ENCODE data around the gene CEP152.

CEP152 gene

DNA sequence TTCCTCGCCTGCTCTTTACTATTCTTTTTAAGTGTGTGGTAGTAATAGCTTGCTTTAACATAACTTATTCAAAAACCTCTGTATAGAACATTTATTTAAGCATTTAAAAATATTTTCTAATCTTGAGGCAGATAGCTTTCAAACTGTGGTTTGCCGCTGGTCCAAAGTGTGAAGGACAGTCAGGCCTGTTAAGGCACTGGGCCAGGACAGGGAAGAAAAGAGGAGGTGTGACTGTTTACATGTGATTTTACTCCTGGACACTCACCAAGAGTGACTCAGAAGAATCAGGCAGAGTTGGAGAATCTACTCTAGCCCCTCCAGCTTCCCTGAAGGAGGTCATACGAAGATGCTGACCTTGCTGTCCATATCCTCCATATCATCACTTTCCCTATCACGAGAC lies 44.7 kb downstream of the CEP152 start:
- no peaks in the 10 kb centered on the region for H3K27me3 ChIP-seq
- H3K36me3 ChIP-seq, result peaks cover 80 to 100% (median 95%) of the 10 kb centered on the region in 11 experiments

DNA sequence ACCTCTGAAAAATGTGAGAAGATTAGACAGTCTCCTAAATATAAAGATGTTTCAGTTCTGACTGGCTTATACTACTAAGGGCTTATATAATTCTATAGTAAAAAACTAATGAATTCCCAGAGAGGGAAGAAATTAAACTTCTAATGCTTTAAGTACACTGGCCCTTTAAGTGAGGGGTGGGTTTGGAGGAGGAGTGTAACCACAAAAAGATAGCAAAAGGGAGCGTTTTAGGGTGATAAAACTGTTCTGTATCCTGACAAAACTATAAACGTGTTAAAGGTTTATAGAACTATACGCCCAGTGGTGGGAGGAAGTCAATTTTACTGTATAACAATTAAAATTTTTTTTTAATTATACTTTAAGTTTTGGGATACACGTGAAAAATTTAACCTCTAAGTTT lies 45.8 kb downstream of the CEP152 start:
- H3K27me3 ChIP-seq, result no peaks in the 10 kb centered on the region
- TF ChIP-seq Cebpa-rat (IDR thresholded peaks at IDR 0.05), result no peak
- no peaks in the 10 kb centered on the region for H4K20me1 ChIP-seq
- H3K4me3 ChIP-seq, result no peak overlapping the region
- no peak overlapping the region for H3K4me2 ChIP-seq
- H3K27ac ChIP-seq, result no peak overlapping the region
- H3K36me3 ChIP-seq, result peaks cover 87 to 100% (median 95%) of the 10 kb centered on the region in 11 experiments
- H3K4me1 ChIP-seq, result no peaks in the 10 kb centered on the region
- no peak overlapping the region for H3K9ac ChIP-seq
- no peaks in the 10 kb centered on the region for H3K9me3 ChIP-seq (replicated peaks in 1 of 11)

More for the DNA sequence above, 44.7 kb downstream of the CEP152 start:
- Histone ChIP-seq H3K4me1 (no peaks in the 10 kb centered on the region), H3K4me3 (no peak overlapping the region), H4K20me1 (no peaks in the 10 kb centered on the region), H3K27ac (no peak overlapping the region), H3K9me3 (replicated peaks in 1 of 11) (no peaks in the 10 kb centered on the region), H3K4me2 (no peak overlapping the region), H3K9ac (no peak overlapping the region)
- TF ChIP-seq Cebpa-rat (IDR thresholded peaks at IDR 0.05), result no peak

DNA sequence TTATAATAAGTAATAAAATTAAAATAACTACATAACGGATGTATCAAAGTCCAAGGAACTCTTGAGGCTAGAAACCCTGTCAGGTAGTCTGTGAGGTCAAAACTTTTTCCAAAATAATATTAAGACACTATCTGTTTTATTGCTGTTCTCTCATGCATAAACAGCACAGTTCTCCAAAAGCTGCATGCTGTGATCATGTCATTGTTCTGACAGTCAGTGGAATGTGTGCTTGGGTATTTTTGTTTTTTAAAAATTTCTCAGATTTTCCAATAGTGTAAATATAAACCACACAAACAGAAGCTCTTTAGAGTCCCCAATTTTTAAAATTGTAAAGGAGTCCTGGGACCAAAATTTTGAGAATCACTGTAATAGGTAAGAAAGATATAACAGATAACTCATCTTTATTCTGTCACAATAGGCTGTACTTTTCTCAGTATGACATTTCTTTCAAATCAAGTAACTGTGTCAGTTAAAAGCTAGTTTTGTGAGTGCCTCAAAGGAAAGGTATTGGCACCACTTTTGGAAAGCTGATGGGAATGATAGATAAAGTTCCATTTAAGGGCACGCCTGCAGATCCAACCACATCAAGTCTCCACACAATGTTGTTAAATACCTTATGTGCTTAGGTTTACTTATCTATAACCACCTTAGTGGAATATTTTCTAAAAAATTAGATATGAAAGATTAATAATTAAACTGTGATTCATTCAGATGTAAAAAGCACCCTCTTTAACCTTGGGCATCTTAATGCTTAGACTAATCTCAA lies 49.3 kb downstream of the CEP152 start:
- Histone ChIP-seq H3K36me3 (peaks cover 86 to 98% (median 93%) of the 10 kb centered on the region in 11 experiments), H4K20me1 (no peaks in the 10 kb centered on the region), H3K9me3 (replicated peaks in 1 of 11) (no peaks in the 10 kb centered on the region), H3K27me3 (no peaks in the 10 kb centered on the region), H3K4me1 (no peaks in the 10 kb centered on the region), H3K4me2 (no peak overlapping the region), H3K9ac (no peak overlapping the region), H3K4me3 (no peak overlapping the region), H3K27ac (no peak overlapping the region)
- no peak for TF ChIP-seq Cebpa-rat (IDR thresholded peaks at IDR 0.05)

DNA sequence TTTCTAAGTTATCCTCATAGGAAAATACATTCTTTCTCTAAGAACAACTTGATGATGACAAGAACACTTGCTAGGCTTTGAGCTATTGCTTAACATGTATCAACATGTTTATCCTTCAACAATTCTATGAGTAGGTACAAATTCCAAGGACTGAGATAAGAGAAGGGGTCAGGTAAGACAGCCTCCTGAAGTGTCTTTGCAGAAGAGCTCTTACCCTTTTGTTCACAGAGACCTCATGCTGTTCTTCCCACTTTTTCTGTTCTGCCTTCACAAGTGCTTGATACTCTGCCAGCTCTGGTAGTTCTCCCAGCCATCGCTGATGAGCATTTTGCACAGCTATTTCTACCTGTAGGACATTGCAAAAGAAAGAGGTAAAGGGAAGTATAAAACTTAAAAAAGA lies 50.9 kb downstream of the CEP152 start:
- Histone ChIP-seq H3K27me3 (no peaks in the 10 kb centered on the region), H4K20me1 (no peaks in the 10 kb centered on the region), H3K9ac (no peak overlapping the region), H3K9me3 (replicated peaks in 1 of 11) (no peaks in the 10 kb centered on the region), H3K36me3 (peaks cover 87 to 98% (median 93%) of the 10 kb centered on the region in 11 experiments), H3K4me1 (no peaks in the 10 kb centered on the region), H3K4me2 (no peak overlapping the region), H3K4me3 (no peak overlapping the region), H3K27ac (no peak overlapping the region)
- TF ChIP-seq Cebpa-rat (IDR thresholded peaks at IDR 0.05), result no peak

DNA sequence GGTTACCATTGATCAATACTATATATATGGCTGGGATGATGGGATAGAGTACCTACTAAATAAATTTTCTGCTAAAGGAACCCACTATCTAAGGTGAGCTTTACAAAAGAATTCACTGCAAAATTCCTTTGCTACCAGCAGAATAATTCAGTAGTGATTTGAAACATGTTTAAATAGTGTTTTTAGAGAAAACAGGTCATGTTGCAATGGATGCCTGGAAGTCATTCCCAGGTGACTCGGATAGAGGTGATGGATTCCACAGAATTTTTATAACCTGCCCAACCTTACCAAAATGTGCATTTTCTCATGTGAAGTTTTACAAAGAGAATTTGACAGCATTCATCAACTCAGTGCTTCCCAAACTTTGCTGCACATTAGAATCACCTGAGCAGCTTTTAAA lies 53.2 kb downstream of the CEP152 start:
- Histone ChIP-seq H3K9me3 (replicated peaks in 1 of 11) (no peaks in the 10 kb centered on the region), H3K27me3 (no peaks in the 10 kb centered on the region), H3K36me3 (peaks cover 83 to 98% (median 91%) of the 10 kb centered on the region in 11 experiments), H4K20me1 (no peaks in the 10 kb centered on the region), H3K27ac (no peak overlapping the region), H3K4me1 (no peaks in the 10 kb centered on the region), H3K4me2 (no peak overlapping the region), H3K4me3 (no peak overlapping the region), H3K9ac (no peak overlapping the region)
- no peak for TF ChIP-seq Cebpa-rat (IDR thresholded peaks at IDR 0.05)

DNA sequence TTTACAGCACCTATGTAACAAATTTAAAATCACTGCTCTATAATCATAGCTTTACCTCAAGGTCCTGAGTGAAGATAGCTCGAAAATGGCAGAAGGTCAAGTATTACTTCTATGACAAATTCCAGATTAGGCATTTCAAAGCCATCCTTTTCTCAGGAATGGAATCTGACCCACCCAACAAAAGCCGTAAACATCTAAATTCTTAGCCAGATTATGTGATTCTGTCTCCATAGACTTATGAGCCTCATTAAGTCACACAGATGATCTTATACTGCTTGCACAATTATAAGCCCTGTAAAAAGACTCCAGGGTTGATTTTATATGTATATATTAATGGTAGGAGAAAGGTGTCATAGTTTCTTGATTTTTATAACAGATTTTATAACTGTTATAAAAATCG lies 56.9 kb downstream of the CEP152 start:
- H3K4me3 ChIP-seq, result no peak overlapping the region
- no peak overlapping the region for H3K4me2 ChIP-seq
- H3K4me1 ChIP-seq, result no peaks in the 10 kb centered on the region
- no peak for TF ChIP-seq Cebpa-rat (IDR thresholded peaks at IDR 0.05)
- no peak overlapping the region for H3K9ac ChIP-seq
- H3K36me3 ChIP-seq, result peaks cover 73 to 99% (median 82%) of the 10 kb centered on the region in 11 experiments
- H3K27me3 ChIP-seq, result no peaks in the 10 kb centered on the region
- no peaks in the 10 kb centered on the region for H3K9me3 ChIP-seq (replicated peaks in 1 of 11)
- H4K20me1 ChIP-seq, result no peaks in the 10 kb centered on the region
- no peak overlapping the region for H3K27ac ChIP-seq

DNA sequence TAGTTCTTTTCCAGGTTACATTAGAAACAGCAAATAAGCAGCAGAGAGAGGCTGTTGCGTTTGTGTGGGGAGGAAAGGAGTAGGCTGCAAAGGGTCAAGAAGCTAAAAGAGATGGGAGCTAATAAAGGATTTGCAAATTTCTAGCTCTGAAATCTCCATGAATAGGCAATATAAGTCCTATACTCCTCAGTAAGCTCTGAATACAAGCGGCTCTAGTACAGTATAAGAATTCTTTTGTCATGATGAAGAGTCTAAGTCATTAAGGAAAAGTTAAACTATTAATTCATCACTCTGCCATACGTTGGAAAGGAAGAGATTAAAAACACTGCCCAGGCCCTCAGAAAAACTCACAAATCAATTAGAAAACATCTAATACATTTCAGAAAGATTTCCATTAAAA lies 59.3 kb downstream of the CEP152 start:
- TF ChIP-seq Cebpa-rat (IDR thresholded peaks at IDR 0.05), result no peak
- no peaks in the 10 kb centered on the region for H3K27me3 ChIP-seq
- no peak overlapping the region for H3K4me2 ChIP-seq
- H4K20me1 ChIP-seq, result no peaks in the 10 kb centered on the region
- H3K9ac ChIP-seq, result no peak overlapping the region
- peaks cover 77 to 100% (median 85%) of the 10 kb centered on the region in 11 experiments for H3K36me3 ChIP-seq
- no peak overlapping the region for H3K27ac ChIP-seq
- H3K9me3 ChIP-seq (replicated peaks in 1 of 11), result no peaks in the 10 kb centered on the region
- H3K4me1 ChIP-seq, result no peaks in the 10 kb centered on the region
- H3K4me3 ChIP-seq, result no peak overlapping the region

DNA sequence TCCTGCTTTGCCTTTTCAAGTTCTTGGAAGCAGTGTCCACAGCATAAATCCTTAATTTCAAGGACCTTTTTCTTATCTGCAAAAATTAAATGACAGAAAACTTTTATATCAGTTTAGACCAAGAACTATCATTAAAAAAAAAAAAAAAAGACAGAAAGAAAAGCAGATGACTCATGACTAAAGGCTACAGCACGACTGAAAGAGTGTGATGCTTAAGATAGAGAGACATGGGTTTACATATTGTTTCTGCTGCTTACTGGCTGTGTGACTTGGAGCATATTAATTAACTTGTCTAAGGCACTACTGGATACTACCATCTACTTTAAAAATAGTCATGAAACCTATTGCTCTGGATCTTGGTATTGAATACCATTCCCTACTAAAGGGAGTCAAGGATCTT lies 62.3 kb downstream of the CEP152 start:
- no peak overlapping the region for H3K9ac ChIP-seq
- no peaks in the 10 kb centered on the region for H3K4me1 ChIP-seq
- no peak overlapping the region for H3K4me3 ChIP-seq
- H3K9me3 ChIP-seq (replicated peaks in 1 of 11), result no peaks in the 10 kb centered on the region
- H4K20me1 ChIP-seq, result no peaks in the 10 kb centered on the region
- peaks cover 74 to 99% (median 80%) of the 10 kb centered on the region in 11 experiments for H3K36me3 ChIP-seq
- no peak overlapping the region for H3K4me2 ChIP-seq
- H3K27ac ChIP-seq, result no peak overlapping the region
- TF ChIP-seq Cebpa-rat (IDR thresholded peaks at IDR 0.05), result no peak
- no peaks in the 10 kb centered on the region for H3K27me3 ChIP-seq

DNA sequence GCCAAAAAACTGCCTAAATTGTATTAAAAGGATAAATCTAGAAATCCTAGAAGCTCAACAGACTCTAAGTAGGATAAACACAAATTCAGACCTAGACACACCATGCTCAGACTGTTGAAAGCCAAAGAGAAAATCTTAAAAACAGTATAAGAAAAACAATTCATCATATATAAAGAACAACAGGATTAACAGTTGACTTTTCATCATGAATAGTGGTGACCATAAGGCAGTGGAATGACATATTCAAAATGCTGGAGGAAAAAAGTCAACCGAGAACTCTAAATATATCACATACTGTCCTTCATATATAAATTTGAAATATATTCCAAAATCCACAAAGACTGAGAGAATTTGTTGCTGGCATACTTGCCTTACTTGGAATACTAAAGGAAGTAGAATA lies 77.3 kb downstream of the CEP152 start:
- peaks cover 64 to 94% (median 74%) of the 10 kb centered on the region in 11 experiments for H3K36me3 ChIP-seq
- H4K20me1 ChIP-seq, result no peaks in the 10 kb centered on the region
- no peak overlapping the region for H3K4me2 ChIP-seq
- no peak overlapping the region for H3K27ac ChIP-seq
- peaks cover 7 to 35% (median 26%) of the 10 kb centered on the region in 11 experiments; a peak in 21 of 22 replicates for H3K9me3 ChIP-seq (replicated peaks in 1 of 11)
- H3K4me1 ChIP-seq, result no peaks in the 10 kb centered on the region
- no peak overlapping the region for H3K9ac ChIP-seq
- no peak overlapping the region for H3K4me3 ChIP-seq
- no peaks in the 10 kb centered on the region for H3K27me3 ChIP-seq
- TF ChIP-seq Cebpa-rat (IDR thresholded peaks at IDR 0.05), result no peak

DNA sequence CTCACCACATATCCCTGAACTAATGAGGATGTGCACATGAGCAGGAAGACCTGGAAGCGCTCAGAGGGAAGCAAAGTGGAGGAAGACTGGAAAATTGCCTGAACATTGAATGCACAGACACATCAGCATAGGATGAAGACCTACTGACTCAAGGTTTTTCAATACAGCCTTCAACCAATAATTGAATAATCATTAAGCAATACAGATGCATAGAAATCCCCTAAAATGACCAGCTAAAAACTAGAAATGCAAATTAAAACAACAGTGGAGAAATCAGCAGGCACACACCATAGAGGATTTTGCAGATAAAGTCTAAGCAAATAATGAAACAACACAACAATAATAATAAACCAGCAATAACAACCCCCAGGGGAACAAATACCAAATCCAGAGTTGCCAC lies 80.4 kb downstream of the CEP152 start:
- no peaks in the 10 kb centered on the region for H4K20me1 ChIP-seq
- H3K4me2 ChIP-seq, result no peak overlapping the region
- no peak for TF ChIP-seq Cebpa-rat (IDR thresholded peaks at IDR 0.05)
- no peak overlapping the region for H3K27ac ChIP-seq
- H3K27me3 ChIP-seq, result no peaks in the 10 kb centered on the region
- H3K36me3 ChIP-seq, result peaks cover 52 to 91% (median 60%) of the 10 kb centered on the region in 11 experiments
- H3K9me3 ChIP-seq (replicated peaks in 1 of 11), result peaks cover 7 to 26% (median 19%) of the 10 kb centered on the region in 11 experiments; a peak in 20 of 22 replicates
- no peak overlapping the region for H3K9ac ChIP-seq
- no peaks in the 10 kb centered on the region for H3K4me1 ChIP-seq
- no peak overlapping the region for H3K4me3 ChIP-seq
